CD4-positive, alpha-beta T cell treated with Interleukin-6 for 4 hours (primary cell): ENCODE data around the gene SAFB2.
"Not testable (repeated sequence)": the region's sequence is repeated elsewhere in the genome, so short reads cannot be mapped to it uniquely, and the experiment has no call there.

Experiments used
- DNase-seq: peaks from one replicate; pipeline ENCODE4 v3.0.0-alpha.2; 2020; ENCODE audit warnings: mixed read lengths

Gene SAFB2

DNA sequence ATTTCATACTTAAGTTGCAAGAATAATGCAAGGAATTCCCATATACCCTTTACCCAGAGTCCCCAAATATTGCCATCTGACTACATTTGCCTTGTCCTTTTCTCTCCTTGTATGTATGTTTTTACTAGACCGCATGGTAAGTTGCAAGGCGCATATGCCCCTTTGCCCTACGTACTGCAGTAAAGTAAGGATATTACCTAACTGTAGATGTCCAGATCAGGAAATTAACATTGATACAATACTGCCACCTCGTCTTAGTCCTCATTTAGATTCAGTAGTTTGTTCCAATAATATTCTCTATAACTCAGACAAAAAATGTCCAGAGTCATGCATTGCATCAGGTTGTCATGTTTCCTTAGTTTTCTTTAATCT lies 9.7 kb upstream of the SAFB2 start:
- DNase-seq: no peak

DNA sequence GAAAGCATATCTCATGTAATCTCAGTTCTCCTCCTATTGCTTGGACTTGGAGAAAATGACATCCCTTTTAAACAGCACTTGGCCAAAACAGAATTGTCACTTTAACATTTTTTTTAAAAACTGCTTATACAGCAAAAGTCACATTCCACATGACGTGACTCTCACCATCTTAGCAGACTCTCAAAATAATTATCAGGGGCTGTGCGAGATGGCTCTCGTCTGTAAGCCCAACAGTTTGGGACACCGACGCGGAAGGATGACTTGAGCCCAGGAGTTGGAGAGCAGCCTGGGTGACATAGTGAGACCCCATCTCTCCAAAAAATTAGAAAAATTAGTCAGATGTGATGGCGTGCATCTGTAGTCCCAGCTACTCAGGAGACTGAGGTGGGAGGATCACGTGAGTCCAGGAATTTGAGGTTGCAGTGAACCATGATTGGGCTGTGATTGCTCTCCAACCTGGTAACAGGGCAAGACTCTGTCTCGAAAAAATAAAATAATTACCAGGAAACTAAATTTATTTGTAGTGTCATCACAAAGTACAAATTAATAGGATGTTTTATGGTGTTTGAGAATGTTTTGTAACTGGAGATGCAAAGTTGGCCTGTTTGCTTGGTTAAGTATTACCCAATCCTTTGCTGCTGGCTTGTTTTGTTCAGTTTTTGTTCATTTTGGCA lies 9.1 kb upstream of the SAFB2 start:
- DNase-seq: no peak

DNA sequence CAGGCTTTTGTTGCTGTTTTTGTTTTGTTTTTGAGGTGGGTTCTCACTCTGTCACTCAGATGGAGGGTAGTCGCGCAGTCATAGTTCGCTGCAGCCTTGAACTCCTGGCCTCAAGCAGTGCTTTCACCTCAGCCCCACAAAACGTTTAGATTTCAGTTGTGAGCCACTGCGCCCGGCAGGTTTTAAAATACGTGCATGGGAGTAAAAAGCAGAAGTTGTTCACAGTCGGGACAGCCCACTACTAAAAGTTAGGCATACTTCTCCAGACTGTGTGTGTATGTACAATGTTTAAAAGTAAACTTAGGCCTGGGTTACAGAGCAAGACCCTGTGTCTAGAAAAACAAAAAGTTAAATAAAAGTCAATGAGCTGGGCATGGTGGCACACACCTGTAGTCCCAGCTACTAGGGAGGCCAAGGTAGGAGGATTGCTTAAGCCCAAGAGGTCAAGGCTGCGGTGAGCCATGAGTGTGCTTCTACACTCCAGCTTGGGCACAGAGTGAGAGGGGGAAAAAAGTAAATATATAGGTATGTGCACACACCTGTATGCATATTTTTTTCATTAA lies 6.4 kb upstream of the SAFB2 start:
- no peak for DNase-seq

DNA sequence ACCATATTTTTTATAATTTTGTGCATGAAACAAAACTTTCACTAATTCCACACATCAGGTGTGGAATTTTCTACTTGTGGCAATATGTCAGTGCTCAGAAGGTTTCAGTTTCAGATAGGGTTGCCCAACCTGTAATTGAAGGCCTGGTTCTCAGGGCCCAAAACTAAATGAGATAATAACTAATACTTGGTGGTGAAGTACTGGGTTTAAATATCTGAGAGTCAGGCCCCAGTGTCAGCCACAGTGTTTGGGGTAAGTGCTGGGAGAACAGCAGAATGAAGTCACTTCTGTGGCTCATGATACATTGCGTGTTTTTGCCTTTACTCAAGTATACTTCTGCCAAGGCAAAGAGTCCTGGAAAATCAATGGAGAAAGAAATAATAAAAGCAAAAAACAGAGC lies 5.9 kb upstream of the SAFB2 start:
- no peak for DNase-seq

DNA sequence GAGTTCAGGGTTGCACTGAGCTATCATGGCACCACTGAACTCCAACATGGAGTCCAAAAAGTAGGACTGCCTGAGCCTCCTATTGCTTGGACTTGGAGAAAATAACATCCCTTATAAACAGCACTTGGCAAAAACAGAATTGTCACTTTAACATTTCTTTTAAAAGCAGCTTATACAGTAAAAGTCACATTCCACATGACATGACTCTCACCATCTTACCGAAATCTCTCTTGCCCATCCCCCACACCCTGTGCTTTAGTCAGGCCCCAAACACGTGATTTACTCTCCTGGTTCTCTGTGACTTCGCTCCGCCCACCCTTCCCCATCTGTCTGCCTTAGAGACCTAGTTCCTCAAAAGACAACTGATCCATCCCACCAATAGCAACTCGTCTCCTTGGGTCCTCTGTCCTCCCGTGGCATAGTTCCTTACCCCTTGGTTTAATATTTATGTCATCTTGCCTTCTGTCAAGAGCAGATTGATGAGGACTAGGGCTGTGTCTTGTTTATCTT lies 4.9 kb upstream of the SAFB2 start:
- DNase-seq: peak; percentile 59

DNA sequence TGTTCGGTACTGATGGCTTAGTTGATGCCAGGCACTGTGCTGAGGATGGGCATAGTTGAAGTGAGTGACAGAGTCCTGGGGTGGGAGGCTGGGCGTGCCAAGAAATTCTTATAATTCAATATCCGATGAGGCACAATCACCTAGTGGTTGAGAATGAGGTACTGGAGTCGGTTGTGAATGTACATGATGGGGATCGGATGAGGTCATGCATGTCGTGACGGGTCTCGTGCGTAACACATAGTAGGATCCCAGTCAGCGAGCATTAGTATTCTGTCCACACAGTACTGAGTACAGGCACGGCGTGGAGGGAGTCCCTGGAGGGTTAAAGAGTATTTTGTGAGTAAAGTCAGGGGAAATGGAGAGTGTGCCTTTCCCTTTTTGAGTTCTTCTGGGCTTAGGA lies 3.1 kb upstream of the SAFB2 start:
- DNase-seq: no peak

DNA sequence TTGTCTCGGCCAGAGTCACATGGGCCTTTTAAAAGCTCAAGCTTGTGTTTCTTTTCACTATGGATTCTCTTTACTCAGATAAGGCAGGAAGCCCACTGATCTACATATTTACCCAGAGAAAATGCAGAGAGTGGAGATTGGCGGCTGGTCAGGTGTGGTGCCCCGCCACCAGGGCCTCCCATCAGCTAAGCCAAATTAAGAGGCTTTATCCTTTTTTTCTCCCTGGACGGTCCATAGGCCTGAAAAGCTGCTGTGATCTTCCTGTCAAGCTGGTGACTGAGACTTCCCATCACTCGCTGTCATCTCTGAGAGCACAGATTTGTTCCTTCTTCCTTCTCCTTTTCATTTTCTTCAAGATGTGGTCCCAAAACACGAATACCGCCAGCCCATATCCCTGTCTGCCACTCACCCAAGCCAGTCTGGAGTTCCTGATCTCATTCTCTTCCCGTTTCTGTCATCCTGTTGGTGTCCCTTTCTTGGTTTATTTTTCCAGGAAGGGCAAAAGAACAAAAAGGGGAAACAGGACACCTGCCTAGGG lies 2.2 kb upstream of the SAFB2 start:
- no peak for DNase-seq

DNA sequence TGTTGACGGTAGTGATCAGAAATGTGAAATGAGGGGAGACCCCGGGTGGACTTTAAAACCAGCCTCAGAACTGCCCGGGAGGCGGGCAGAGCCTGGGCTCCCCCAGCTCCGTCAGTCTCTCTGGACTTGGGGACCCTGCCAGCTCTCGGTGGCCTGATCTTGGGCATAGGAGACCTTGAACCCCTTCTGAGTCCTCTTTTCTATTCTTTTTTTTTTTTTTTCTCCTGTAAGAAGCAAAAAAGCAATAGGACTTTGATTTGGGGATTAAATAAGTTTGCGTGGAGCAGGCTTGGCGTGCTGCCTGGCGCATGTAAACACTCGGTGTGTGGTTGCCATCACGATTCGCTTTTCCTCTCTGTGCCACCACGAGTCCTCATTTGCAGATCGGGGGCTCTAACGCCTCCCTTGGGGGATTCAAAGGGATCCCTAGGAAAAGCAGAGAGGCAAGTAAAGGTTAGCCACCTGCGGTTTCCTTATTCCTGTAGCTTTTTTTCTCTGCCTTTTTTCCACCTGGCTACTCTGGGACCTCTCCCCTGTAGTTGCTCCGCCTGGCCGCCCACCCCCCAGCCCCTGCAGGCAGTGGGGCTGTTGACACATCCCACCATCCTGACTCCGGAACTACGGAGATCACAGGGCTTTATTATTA lies 1.6 kb upstream of the SAFB2 start:
- DNase-seq: peak; percentile 32

DNA sequence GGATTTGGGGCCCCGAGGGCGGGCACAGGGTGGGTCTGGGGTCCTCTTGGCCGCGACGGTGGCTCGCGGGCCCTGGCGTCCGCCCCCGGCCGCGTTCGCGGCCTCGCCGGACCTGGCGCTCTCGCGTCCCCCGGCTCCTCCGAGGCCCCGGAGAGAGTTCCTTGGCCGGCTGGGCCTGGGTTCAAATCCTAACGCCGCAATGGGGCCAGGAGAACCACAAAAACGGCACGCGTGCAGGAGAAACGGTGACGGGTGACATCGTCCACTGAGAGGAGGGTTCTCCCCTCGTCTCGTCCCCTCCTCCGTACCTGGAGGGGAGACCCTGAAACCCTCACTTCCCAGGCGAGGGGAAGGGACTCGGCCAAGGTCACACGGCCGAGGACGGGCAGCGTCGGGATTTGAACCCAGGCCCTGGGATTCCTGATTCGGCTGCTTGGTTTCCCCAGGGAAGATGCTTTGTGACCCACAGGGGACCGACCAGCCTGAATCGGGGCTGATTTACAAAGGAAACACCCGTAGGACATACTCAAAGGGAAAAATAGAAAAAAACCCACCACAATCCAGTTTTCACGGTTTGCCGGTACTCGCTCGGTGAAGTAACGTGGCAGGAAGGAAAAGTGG lies 931 bp upstream of the SAFB2 start:
- peak; percentile 12 for DNase-seq

DNA sequence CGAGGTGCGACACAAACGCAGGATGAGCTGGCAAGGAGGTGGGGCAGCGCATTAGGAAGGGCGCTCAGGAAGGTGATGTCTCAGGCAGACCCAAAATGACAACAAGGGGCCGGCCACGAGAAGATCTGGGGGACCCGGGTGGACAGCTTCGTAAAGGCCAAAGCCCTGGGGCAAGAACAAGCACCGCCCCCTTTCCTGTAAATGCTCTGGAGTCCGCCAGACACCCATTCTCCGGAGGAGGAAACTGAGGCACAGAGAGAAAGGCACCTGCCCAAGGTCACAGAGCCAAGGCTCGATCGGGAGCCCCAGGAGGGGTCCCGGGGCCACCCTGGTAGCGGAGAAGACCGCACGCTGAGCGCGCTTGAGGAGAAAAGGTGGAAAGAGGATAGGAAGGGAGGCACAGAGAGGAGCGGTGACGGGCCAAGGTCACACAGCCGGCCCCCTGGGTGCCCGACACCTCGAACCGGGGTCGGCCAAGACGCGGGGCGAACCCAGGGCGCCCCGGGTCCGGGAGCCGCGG lies 571 bp downstream of the SAFB2 start:
- peak; percentile 37 for DNase-seq

DNA sequence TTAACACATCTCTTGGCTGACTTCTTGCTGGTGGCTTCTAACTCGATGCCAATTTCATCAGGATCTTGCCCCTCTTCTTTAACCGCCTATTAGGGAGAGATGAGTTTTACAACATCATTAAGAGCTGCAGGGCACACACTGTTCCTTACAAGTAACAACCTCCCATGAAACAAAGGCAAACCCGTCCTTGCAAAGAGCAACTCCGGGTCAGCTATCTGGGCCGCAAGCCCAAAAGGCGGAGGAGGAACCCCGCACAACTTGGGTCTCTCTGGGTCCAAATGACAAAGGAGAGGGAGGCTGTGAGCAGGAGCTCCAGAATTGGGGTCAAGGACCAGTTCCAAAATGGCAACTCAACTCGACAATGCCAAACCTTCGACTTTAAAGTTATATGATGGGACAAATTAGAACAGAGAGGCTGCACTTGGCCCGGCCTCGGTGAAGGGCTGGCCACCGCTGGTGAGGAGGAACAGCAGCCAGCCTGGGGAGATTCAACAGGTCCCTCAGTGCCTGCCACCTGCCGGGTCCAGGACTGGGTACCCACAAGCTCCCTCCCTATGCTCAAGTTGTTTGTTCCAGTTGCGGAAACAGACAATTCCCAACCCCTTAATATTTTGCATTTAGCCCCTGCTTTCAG lies 1.1 kb downstream of the SAFB2 start:
- no peak for DNase-seq

DNA sequence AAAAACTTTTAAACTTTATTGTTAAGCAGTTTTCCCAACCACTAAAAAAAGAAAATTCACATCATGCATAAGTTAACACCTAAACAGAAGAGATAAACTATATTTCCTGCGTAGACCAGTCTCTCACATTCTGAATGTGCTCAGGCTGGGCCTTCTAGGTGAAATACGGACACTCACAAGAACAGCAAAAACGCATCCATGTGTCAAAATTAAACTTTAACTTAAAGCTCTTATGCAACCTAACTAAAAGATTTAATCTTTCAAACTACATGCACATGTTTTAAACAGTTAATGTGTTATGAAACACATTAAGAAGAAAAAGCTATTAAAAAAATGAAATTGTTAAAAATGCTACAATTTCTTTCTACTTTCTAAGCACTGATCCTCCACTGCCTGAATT lies 2.6 kb downstream of the SAFB2 start:
- no peak for DNase-seq

DNA sequence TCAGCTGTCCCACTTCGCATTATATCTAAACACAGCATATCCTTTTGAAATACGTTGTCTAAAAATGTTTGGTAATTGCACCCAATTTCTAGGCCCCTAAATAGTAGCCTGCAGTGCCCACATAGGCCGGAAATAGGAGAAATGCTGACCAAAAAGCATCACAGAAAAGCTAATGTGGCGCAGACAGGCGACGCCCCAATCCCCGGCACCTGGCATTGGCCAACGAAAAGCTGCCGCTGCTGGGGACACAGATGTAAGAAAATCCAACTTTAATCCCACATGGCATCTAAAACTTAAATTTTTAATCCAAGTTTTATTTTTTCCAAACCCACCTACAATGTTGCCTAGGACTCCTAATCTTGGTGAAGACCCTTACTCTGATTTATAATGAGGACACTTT lies 4.0 kb downstream of the SAFB2 start:
- no peak for DNase-seq

DNA sequence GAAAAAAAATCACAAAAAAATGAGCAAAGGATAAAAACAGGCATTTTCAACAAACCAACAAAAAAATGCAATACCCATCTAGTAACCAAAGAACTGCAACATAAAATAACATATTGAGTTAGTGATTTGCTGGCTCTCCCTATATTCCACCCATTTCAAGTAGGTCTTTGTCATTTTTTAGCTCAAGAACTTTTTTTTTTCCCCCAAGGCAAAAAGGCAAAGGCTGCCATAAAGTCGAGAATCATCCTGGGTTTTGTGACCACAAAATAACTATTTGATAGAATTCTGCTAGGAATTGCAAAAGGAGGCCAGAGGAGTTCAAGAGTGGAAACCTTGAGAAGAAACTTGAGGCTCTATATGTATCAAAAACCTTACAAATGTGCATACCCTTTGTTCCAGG lies 5.5 kb downstream of the SAFB2 start:
- no peak for DNase-seq

DNA sequence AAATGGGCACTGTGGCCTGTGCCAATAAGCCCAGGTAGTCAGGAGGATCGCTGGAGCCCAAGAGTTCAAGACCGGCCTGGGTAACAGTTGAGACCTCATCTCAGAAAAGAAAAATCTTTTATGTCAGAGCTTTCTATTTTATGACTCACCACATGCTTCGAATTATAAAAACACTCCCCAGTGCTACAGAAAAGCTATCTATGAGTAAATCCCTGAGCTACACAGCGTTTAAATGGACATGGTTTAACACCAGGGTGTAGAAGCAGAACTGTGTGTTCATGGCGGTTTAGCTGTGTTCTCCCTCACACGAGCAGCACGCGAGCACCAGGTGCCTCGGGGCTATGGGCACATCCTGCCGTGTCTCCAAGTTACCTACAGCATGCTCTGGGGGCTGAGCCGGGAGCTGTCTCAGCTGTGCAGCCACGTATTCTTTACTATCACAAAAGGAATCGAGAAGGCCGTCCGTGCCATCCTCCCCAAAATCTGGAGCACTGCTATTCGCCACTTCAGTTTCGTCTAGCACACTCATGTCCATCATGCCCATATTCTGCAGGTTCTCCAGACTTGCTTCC lies 6.7 kb downstream of the SAFB2 start:
- no peak for DNase-seq

DNA sequence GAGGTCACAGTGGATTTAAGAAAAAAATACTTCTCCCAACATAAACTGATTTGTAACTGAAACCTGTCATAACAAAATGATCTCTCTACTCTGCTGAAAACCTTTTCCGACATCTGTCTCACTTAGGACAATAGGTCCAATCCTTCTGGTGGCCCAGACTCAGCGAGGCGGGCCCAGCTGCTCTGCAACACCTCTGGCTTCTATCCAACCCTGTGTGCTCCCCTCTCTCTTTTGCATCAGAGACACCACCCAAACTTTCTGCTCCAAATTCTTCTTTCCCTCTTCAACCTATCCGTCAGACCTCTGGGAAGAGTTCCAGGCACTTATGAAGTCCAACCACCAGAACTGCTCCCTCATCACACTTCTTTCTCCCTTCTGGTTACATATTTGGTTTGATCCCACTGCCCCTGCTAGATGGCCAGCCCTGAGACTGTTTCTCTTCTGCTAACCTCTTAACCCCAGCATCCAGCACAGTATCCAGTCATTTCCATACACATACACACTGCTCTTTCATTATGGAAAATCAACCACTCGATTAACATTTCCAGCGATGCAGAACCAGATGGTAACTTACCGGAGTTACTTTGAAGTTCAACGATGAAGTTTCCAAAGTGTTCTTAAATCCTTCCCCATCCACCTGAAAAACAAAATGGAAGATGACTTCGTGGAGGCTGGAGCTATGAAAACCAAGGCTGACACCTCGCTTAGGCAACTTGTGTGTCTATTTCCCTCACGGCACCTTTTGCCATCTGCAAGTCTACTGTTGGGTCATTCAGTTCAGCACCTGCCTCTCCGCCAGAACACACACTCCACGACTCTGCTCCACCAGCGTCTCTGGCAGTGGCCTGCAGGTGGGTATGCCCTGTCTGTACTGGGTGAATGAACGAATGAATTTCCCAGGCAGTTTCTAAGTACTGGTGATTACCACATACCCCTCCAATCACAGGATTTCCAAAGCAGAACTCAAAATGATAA lies 9.4 kb downstream of the SAFB2 start:
- DNase-seq: no peak

DNA sequence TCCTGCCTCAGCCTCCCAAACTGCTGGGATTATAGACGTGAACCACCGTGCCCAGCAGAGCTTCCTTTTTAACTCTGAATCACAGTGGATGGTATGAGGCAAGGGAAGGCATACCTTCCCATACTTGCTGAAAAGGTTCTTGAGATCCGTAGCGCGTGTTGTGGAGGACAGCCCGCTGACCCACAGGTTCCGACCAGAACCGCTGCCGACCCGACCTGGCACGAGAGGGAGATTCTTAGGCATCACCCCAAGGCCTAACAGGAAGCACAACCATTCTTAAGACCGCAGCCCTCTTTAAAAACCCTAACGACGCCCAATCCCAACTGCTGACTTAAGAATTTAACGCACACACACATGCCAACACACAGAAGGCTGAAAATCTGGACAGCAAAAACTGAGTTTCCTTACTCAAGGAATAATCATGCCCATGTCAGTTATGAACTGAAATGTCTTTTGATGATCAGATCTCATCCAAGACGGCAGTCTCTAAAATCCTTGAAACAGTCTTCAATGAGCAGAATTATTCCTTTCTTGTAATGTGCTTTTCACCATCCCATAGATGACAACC lies 12.6 kb downstream of the SAFB2 start:
- DNase-seq: no peak

DNA sequence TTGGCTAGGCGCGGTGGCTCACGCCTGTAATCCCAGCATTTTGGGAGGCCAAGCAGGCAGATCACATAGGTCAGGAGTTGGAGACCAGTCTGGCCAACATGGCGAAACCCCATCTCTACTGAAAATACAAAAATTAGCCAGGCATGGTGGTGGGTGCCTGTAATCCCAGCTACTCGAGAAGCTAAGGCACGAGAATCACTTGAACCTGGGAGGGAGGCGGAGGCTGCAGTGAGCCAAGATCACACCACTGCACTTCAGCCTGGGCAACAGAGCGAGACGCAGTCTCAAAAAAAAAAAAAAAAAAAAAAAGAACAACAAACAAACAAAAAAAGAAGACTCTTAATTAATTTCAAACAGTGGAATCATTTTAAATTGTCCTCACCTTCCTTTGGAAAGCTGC lies 13.8 kb downstream of the SAFB2 start:
- DNase-seq: not testable (repeated sequence)

DNA sequence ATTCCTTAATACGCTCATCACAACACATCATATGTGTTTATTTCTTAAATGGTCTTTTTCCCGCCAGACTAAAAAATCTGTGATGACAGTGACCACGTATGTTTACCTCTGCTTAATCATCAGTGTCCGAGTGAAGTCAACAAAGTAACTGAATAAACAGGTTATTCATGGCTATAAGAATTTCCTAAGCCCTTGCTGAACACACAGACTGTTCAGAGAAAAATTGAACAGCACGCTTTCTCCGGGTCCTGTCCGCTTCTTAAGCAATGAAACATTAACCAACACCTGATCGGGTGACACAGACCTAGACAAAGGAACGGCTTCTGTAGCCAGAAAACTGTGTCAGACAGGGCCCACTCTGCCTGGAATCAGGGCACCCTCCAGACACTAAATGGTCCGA lies 14.3 kb downstream of the SAFB2 start:
- no peak for DNase-seq

DNA sequence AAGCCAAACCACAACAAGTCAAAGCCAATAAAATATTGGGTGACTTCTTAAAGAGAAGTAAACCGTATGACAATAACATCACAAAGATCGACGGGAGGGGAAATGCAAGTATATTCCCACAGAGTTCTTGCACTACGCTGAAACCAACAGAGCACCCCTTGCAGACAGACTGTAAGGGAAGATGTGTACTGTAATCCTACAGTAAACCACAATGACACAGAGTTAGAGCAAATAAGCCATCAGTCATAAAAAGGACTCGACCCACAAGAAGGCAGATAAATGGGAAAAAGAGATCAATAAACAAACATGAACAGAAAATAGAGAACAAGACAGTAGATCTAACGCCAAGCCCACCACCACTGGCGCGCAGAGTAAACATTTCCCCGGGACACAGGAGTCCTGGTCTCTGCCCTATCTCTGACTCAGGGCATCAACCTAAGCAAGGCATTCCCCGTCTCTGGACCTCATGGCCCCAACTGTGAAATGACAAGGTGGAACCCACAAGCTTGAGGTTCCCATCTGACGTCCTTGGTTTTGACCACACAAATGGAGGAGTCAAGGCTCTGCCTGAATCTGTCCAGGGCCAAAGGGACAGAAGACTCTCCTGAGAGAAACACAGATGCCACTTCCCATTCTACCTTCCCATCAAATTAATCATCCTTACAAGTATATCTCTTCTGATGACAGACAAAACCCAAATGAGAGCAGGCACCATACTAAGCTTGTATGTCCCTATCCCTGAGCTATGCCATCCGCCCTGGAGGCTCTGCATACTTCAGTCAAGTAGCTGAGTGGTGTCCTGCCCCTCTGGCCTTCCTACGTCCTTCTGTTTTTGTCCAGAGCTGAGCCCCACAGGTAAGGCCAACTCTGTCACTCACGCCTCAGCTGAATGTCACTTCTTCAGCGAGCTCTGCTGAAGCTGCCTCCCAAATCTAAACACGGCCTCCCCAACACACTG lies 15.0 kb downstream of the SAFB2 start:
- DNase-seq: no peak
